Stimulated activated CD8-positive, alpha-beta memory T cell treated with anti-CD3 and anti-CD28 coated beads, Interleukin-4, amount 100 ng/mL, for 4 hours (primary cell): ENCODE results near the gene RASSF4.

Experiments
- DNase-seq, 2 donors: peaks; one replicate each; pipeline ENCODE4 v3.0.0-alpha.2; 2020; ENCODE audit warnings: low read depth in 2 of 2, low spot score in 1 of 2

The RASSF4 gene

GRCh38 chr10:44974628-44975430 is 15.2 kb downstream of the RASSF4 start:
- DNase-seq = peak in 1 of 2 donors; percentile 25

GRCh38 chr10:44975431-44976331 is 16.1 kb downstream of the RASSF4 start:
- no peak for DNase-seq

GRCh38 chr10:44976352-44977198 is 17.0 kb downstream of the RASSF4 start:
- DNase-seq = no peak

GRCh38 chr10:44977287-44978212 is 17.9 kb downstream of the RASSF4 start:
- no peak for DNase-seq

- DNase-seq = no peak
Observed at GRCh38 chr10:44978213-44978569, 18.6 kb downstream of the RASSF4 start.

- no peak for DNase-seq
Observed at GRCh38 chr10:44978570-44979280, 19.1 kb downstream of the RASSF4 start, which contains the start of gene DEPP1. DEPP1 (minus strand) TSS chr10:44978809; CDS start chr10:44978030, 779 bp downstream.

- DNase-seq = no peak
Observed at GRCh38 chr10:44979281-44980191, 19.9 kb downstream of the RASSF4 start.

GRCh38 chr10:44980309-44981171 is 20.9 kb downstream of the RASSF4 start:
- DNase-seq = no peak

GRCh38 chr10:44981172-44982113 is 21.8 kb downstream of the RASSF4 start:
- DNase-seq = no peak

GRCh38 chr10:44982114-44982460 is 22.5 kb downstream of the RASSF4 start:
- no peak for DNase-seq

GRCh38 chr10:44982496-44982895 is 22.9 kb downstream of the RASSF4 start:
- no peak for DNase-seq

GRCh38 chr10:44983066-44983894 is 23.7 kb downstream of the RASSF4 start:
- DNase-seq = no peak

GRCh38 chr10:44983895-44984278 is 24.3 kb downstream of the RASSF4 start:
- no peak for DNase-seq

- no peak for DNase-seq
Observed at GRCh38 chr10:44984671-44985101, 25.1 kb downstream of the RASSF4 start.

GRCh38 chr10:44985175-44985681 is 25.6 kb downstream of the RASSF4 start:
- no peak for DNase-seq
